Liver (tissue), 9 donors: ENCODE measurements around the gene CATSPERB. TPM values are rescaled to one million over a fixed set of nuclear protein-coding genes. Genes with fewer than 3 reads are reported as not detected.

Experiments
- DNase-seq: peaks from one replicate; pipeline ENCODE4 v3.0.0-alpha.2; 2017; ENCODE audit warnings: low spot score
- H3K27ac ChIP-seq, 2 donors: one replicate each; pipeline ENCODE4 v1.7.0; 2013; ENCODE audit warnings: inconsistent platforms in 2 of 2, low read length in 2 of 2, control low read depth in 1 of 2, low read depth in 1 of 2, mild to moderate bottlenecking in 1 of 2
- H3K27me3 ChIP-seq, 4 donors: one replicate each; pipeline versions ENCODE4 v1.6.1 to v1.7.0; 2013; ENCODE audit warnings: low read length in 3 of 4, inconsistent platforms in 1 of 4, mild to moderate bottlenecking in 1 of 4, moderate library complexity in 1 of 4; ENCODE audit not compliant: control insufficient read depth in 4 of 4, insufficient read depth in 4 of 4
- H3K36me3 ChIP-seq, 4 donors: one replicate each; pipeline versions ENCODE4 v1.6.1 to v1.7.0; 2013; ENCODE audit warnings: low read length in 3 of 4, mild to moderate bottlenecking in 3 of 4, low read depth in 1 of 4, moderate library complexity in 1 of 4; ENCODE audit not compliant: control insufficient read depth in 4 of 4, insufficient read depth in 3 of 4
- H3K4me1 ChIP-seq, 4 donors: one replicate each; pipeline versions ENCODE4 v1.6.1 to v1.7.0; 2013; ENCODE audit warnings: low read length in 3 of 4, mild to moderate bottlenecking in 3 of 4, moderate library complexity in 1 of 4; ENCODE audit not compliant: control insufficient read depth in 4 of 4, insufficient read depth in 4 of 4
- H3K4me3 ChIP-seq, 3 donors: one replicate each; pipeline versions ENCODE4 v1.6.1 to v1.7.0; 2013; ENCODE audit warnings: low read length in 3 of 3, control low read depth in 1 of 3, low read depth in 1 of 3, mild to moderate bottlenecking in 1 of 3
- H3K9ac ChIP-seq, 2 donors: one replicate each; pipeline ENCODE4 v1.7.0; 2013; ENCODE audit warnings: low read length in 2 of 2, mild to moderate bottlenecking in 2 of 2, moderate library complexity in 2 of 2, control low read depth in 1 of 2, low read depth in 1 of 2
- H3K9me3 ChIP-seq, 4 donors: one replicate each; pipeline versions ENCODE4 v1.6.1 to v1.7.0; 2013; ENCODE audit warnings: low read length in 3 of 4; ENCODE audit not compliant: control insufficient read depth in 4 of 4
- ATF3 ChIP-seq: IDR thresholded peaks from 2 replicates; pipeline ENCODE4 v1.6.1; 2016; ENCODE audit warnings: antibody characterized with exemption
- CTCF ChIP-seq: fragments of 150-350 bp; IDR thresholded peaks from 2 replicates; pipeline ENCODE4 v1.5.1; 2017; ENCODE audit warnings: improper control_type of control experiment, low read depth, low read length; ENCODE audit not compliant: missing input control
- FOXA1 ChIP-seq: IDR thresholded peaks from 2 replicates; pipeline ENCODE4 v1.6.1; 2016; ENCODE audit warnings: antibody characterized with exemption
- GABPA ChIP-seq, 2 donors: IDR thresholded peaks in 1 of 2; conservative IDR thresholded peaks in 1 of 2; 2 replicates each; pipeline ENCODE4 v1.6.1; 2016; ENCODE audit warnings: antibody characterized with exemption in 2 of 2, mild to moderate bottlenecking in 1 of 2, moderate library complexity in 1 of 2
- HNF4A ChIP-seq, 2 donors: conservative IDR thresholded peaks; 2 replicates each; pipeline ENCODE4 v1.6.1; 2016; ENCODE audit warnings: antibody characterized with exemption in 2 of 2, mild to moderate bottlenecking in 2 of 2
- JUND ChIP-seq, 2 donors: IDR thresholded peaks; 2 replicates each; pipeline ENCODE4 v1.6.1; 2016; ENCODE audit warnings: antibody characterized with exemption in 2 of 2
- MAX ChIP-seq: IDR thresholded peaks from 2 replicates; pipeline ENCODE4 v1.6.1; 2016; ENCODE audit warnings: antibody characterized with exemption
- REST ChIP-seq: IDR thresholded peaks from 2 replicates; pipeline ENCODE4 v1.6.1; 2016; ENCODE audit warnings: antibody characterized with exemption, mild to moderate bottlenecking
- SP1 ChIP-seq: IDR thresholded peaks from 2 replicates; pipeline ENCODE4 v1.6.1; 2018; ENCODE audit warnings: antibody characterized with exemption, mild to moderate bottlenecking
- TAF1 ChIP-seq: conservative IDR thresholded peaks from 2 replicates; pipeline ENCODE4 v1.6.1; 2016; ENCODE audit warnings: antibody characterized with exemption, mild to moderate bottlenecking
- YY1 ChIP-seq: IDR thresholded peaks from 2 replicates; pipeline ENCODE4 v1.6.1; 2016; ENCODE audit warnings: antibody characterized with exemption, mild to moderate bottlenecking
- ZBTB33 ChIP-seq: IDR thresholded peaks from 2 replicates; pipeline ENCODE4 v1.6.1; 2016; ENCODE audit warnings: antibody characterized with exemption
- WGBS: extraction: QIAGEN DNeasy Blood & Tissue Kit; methylation state at CpG from one replicate; pipeline ENCODE4 v1.1.7; 2013; 5-methylcytosine and 5-hydroxymethylcytosine counted together
- polyA plus RNA-seq, 2 donors: library from polyadenylated mRNA; stranded (reverse) in 1 of 2; unstranded in 1 of 2; fragments of 200-250 nt in 1 of 2; fragments of >200 nt in 1 of 2; fragmentation: Nextera tagmentation in 1 of 2; extraction: Ambion mirVana in 1 of 2; gene quantifications; one replicate each; pipeline versions ENCODE4 v1.2.1 to v1.2.3, GENCODE V29; 2013 to 2015
- total RNA-seq, 2 donors: library from RNA; depleted of rRNA; stranded (reverse); fragments of >200 nt; gene quantifications; one replicate each; pipeline ENCODE4 v1.2.3, GENCODE V29; 2014
- donor health status: healthy.
- donor health status: healthy.
- donor health status: healthy.
- donor health status: healthy.
- donor health status: healthy.

Gene CATSPERB
- total and polyA plus RNA-seq, 4 donors: 0.01 to 0.59 (median 0.07) TPM; not detected in 1

GRCh38 chr14:91754819-91755218, 22.9 kb upstream of the CATSPERB start:
- DNase-seq: no peak

More at GRCh38 chr14:91754819-91755218, 22.9 kb upstream of the CATSPERB start:
- Histone ChIP-seq H3K9me3 (no peaks in the 10 kb centered on the region), H3K27ac (no peak overlapping the region), H3K27me3 (no peaks in the 10 kb centered on the region), H3K4me1 (peaks cover 0 to 5% (median 3%) of the 10 kb centered on the region in 4 donors), H3K9ac (no peak overlapping the region), H3K4me3 (no peak overlapping the region), H3K36me3 (no peaks in the 10 kb centered on the region)
- TF ChIP-seq YY1 (no peak), JUND (IDR thresholded peaks at IDR 0.05) (no peak), REST (no peak), SP1 (no peak), GABPA (IDR thresholded peaks at IDR 0.05 in 1 of 2, conservative IDR thresholded peaks at IDR 0.05 in 1 of 2) (no peak), ZBTB33 (no peak), TAF1 (no peak), FOXA1 (no peak), HNF4A (conservative IDR thresholded peaks at IDR 0.05) (no peak), MAX (no peak), CTCF (no peak), ATF3 (no peak)
- 28% methylated on average over 1 of the region's 1 CpG for WGBS
